Spleen (tissue), 13 donors: ENCODE data around the gene GNAS-AS1. TPM values are rescaled to one million over a fixed set of nuclear protein-coding genes. Genes with fewer than 3 reads are reported as not detected.
A peak's percentile ranks its signal among the peaks of the same experiment; 100 is the strongest.

ENCODE experiments used
- DNase-seq: peaks from one replicate; pipeline ENCODE4 v3.0.0-alpha.2; 2020
- H3K27ac ChIP-seq, 8 donors: fragments of 200-600 bp; sonication (generic) in 7 of 8; 1 replicate in 4 of 8; 2 replicates in 4 of 8; pipeline versions ENCODE4 v1.5.0 to v1.8.0; 2016 to 2021; ENCODE audit warnings: inconsistent platforms in 4 of 8, mild to moderate bottlenecking in 4 of 8, moderate library complexity in 1 of 8
- H3K27me3 ChIP-seq, 7 donors: fragments of 200-600 bp; sonication (generic) in 6 of 7; replicated peaks in 1 of 7; 1 replicate in 4 of 7; 2 replicates in 3 of 7; pipeline versions ENCODE4 v1.5.0 to v1.8.0; 2016 to 2021; ENCODE audit warnings: inconsistent platforms in 3 of 7, mild to moderate bottlenecking in 1 of 7
- H3K36me3 ChIP-seq, 6 donors: fragments of 200-600 bp; sonication (generic) in 5 of 6; 1 replicate in 4 of 6; 2 replicates in 2 of 6; pipeline versions ENCODE4 v1.5.0 to v1.8.0; 2016 to 2021; ENCODE audit warnings: inconsistent platforms in 2 of 6
- H3K4me1 ChIP-seq, 6 donors: fragments of 200-600 bp; sonication (generic) in 5 of 6; 1 replicate in 3 of 6; 2 replicates in 3 of 6; pipeline versions ENCODE4 v1.5.0 to v1.8.0; 2016 to 2021; ENCODE audit warnings: inconsistent platforms in 3 of 6
- H3K4me3 ChIP-seq, 8 donors: fragments of 200-600 bp; sonication (generic) in 7 of 8; 1 replicate in 4 of 8; 2 replicates in 4 of 8; pipeline versions ENCODE4 v1.5.0 to v1.8.0; 2016 to 2021; ENCODE audit warnings: inconsistent platforms in 4 of 8, mild to moderate bottlenecking in 4 of 8, moderate library complexity in 2 of 8
- H3K9me3 ChIP-seq, 8 donors: fragments of 200-600 bp; sonication (generic) in 7 of 8; 1 replicate in 4 of 8; 2 replicates in 4 of 8; pipeline versions ENCODE4 v1.5.0 to v1.8.0; 2016 to 2021; ENCODE audit warnings: inconsistent platforms in 4 of 8
- CTCF ChIP-seq, 11 experiments: fragments of 200-600 bp in 7 of 11; fragments of 450-650 bp in 4 of 11; sonication (generic) in 4 of 11; IDR thresholded peaks in 8 of 11; conservative IDR thresholded peaks in 3 of 11; 1 replicate in 7 of 11; 2 replicates in 4 of 11; pipeline versions ENCODE4 v1.4.0 to v1.8.0; 2016 to 2021; ENCODE audit warnings: antibody characterized with exemption in 11 of 11, inconsistent platforms in 4 of 11, mild to moderate bottlenecking in 1 of 11
- POLR2A ChIP-seq, 3 donors: fragments of 450-650 bp; IDR thresholded peaks; one replicate each; pipeline ENCODE4 v1.5.1; 2017; ENCODE audit warnings: antibody characterized with exemption in 3 of 3, mild to moderate bottlenecking in 1 of 3
- POLR2AphosphoS5 ChIP-seq, 3 donors: sonication (generic); formaldehyde crosslinking; IDR thresholded peaks; one replicate each; pipeline ENCODE4 v1.5.1; 2017; ENCODE audit warnings: antibody characterized with exemption in 3 of 3
- WGBS, 5 donors: extraction: QIAGEN DNeasy Blood & Tissue Kit in 3 of 5; methylation state at CpG; one replicate each; pipeline versions ENCODE4 v1.1.5 to v1.1.7; 2013 to 2018; 5-methylcytosine and 5-hydroxymethylcytosine counted together
- intact Hi-C: fragments of 100-400 bp; cut with DNase I; formaldehyde crosslinking; loops from one replicate; pipeline ENCODE4 v1.15.0; 2023; ENCODE audit warnings: low total_unique reads
- long read RNA-seq, 2 donors: transcript quantifications; one replicate each; lab custom pipeline, GENCODE V29; 2026
- polyA plus RNA-seq, 3 donors: library from polyadenylated mRNA; stranded (reverse); fragments of 200-250 nt; gene quantifications; one replicate each; pipeline ENCODE4 v1.2.1, GENCODE V29; 2013
- total RNA-seq, 7 donors: library from RNA; depleted of rRNA in 3 of 7; stranded (reverse); fragments of >200 nt in 3 of 7; fragmentation: NEBNext Ultra II Directional in 4 of 7; extraction: Animal tissue kit (Norgen Biotek cat#: 25700) in 4 of 7; gene quantifications; one replicate each; pipeline versions ENCODE4 v1.1.0 to v1.2.1, GENCODE V29; 2016 to 2021
- donor health status: healthy with polysubstance abuse.
- donor health status: DM: no; HTN: no; CAD: no; lungs with moderate emphysema.
- donor health status: DM: no; HTN: no; CAD: no.
- donor health status: Bipolar disorder and iron deficiency.
- donor health status: healthy.
- donor health status: DM: no; HTN: no; CAD: no.
- donor health status: DM: yes; HTN: yes; CAD: no.

The GNAS-AS1 gene
- total RNA-seq = 1 to 10 TPM in 2 of 7 donors, under 1 TPM in 3, not detected in 2; 0.44 to 1.1 (median 0.70) TPM
- under 1 TPM; 0.18 to 0.32 (median 0.22) TPM for polyA plus RNA-seq
- long read RNA-seq, donor 1, partial matches to known transcripts = 1,698 of 1,795 reads
- long read RNA-seq, donor 1, other reads (novel, unspliced or antisense) = 97 of 1,795 reads
- long read RNA-seq, donor 2, partial matches to known transcripts = 1,690 of 1,751 reads
- long read RNA-seq, donor 2, other reads (novel, unspliced or antisense) = 61 of 1,751 reads

GRCh38 chr20:58850693-58851174 lies at the start of gene GNAS-AS1:
Gene GNAS-AS1 (minus strand): TSS chr20:58850902.
- Histone ChIP-seq H3K27ac (no peak within 1 kb of the TSS), H3K4me1 (peaks cover 0 to 46% (median 32%) of the 10 kb centered on the region in 6 donors), H3K36me3 (no peaks in the 10 kb centered on the region), H3K4me3 (peak within 1 kb of the TSS in 7 of 8 donors; percentile 22 to 69 (median 39)), H3K9me3 (no peaks in the 10 kb centered on the region), H3K27me3 (peaks cover 0 to 79% (median 59%) of the 10 kb centered on the region in 7 donors)
- TF ChIP-seq POLR2AphosphoS5 (IDR thresholded peaks at IDR 0.05) (peak; percentile 22 to 52 (median 51)), CTCF (IDR thresholded peaks at IDR 0.05 in 8 of 11, conservative IDR thresholded peaks at IDR 0.05 in 3 of 11) (no peak)
- WGBS, 5 donors = 41 to 65% (median 49%) methylated on average over 24 to 25 of the region's 25 CpGs
- intact Hi-C loops = no loop called here
- peak; percentile 81 for DNase-seq

- Histone ChIP-seq H3K27me3 (no peaks in the 10 kb centered on the region), H3K4me3 (no peak overlapping the region), H3K9me3 (no peaks in the 10 kb centered on the region), H3K36me3 (peaks cover 3 to 99% (median 33%) of the 10 kb centered on the region in 6 donors), H3K27ac (no peak overlapping the region), H3K4me1 (peaks cover 34 to 99% (median 71%) of the 10 kb centered on the region in 6 donors)
- intact Hi-C loops = loop anchor here (10.0 kb wide), 1 partner anchor 74 kb away; no protein-coding TSS in a partner anchor
- TF ChIP-seq POLR2AphosphoS5 (IDR thresholded peaks at IDR 0.05) (no peak), POLR2A (IDR thresholded peaks at IDR 0.05) (no peak), CTCF (IDR thresholded peaks at IDR 0.05 in 8 of 11, conservative IDR thresholded peaks at IDR 0.05 in 3 of 11) (no peak)
- DNase-seq = no peak
- 65 to 72% (median 68%) methylated on average over 7 of the region's 7 CpGs for WGBS, 5 donors
These were observed 49.7 kb upstream of the GNAS-AS1 start for GRCh38 chr20:58900397-58900796.

GRCh38 chr20:58899512-58899911 lies 48.8 kb upstream of the GNAS-AS1 start:
- 85 to 95% (median 89%) methylated on average over 10 of the region's 10 CpGs for WGBS, 5 donors

More at GRCh38 chr20:58899512-58899911, 48.8 kb upstream of the GNAS-AS1 start:
- H3K4me1 ChIP-seq = peaks cover 43 to 100% (median 77%) of the 10 kb centered on the region in 6 donors
- no peak overlapping the region for H3K27ac ChIP-seq
- H3K27me3 ChIP-seq = no peaks in the 10 kb centered on the region
- H3K9me3 ChIP-seq = no peaks in the 10 kb centered on the region
- H3K36me3 ChIP-seq = peaks cover 3 to 90% (median 24%) of the 10 kb centered on the region in 6 donors
- no peak overlapping the region for H3K4me3 ChIP-seq
- TF ChIP-seq POLR2AphosphoS5 (IDR thresholded peaks at IDR 0.05) = peak; percentile 16 to 51 (median 35)
- no peak for TF ChIP-seq CTCF (IDR thresholded peaks at IDR 0.05 in 8 of 11, conservative IDR thresholded peaks at IDR 0.05 in 3 of 11)
- TF ChIP-seq POLR2A (IDR thresholded peaks at IDR 0.05) = no peak
- no peak for DNase-seq
- intact Hi-C loops = loop anchor here (10.0 kb wide), 1 partner anchor 105 kb away; the partner anchor contains the start of gene CTSZ
